Vagina (tissue), 2 donors: ENCODE measurements around the gene STN1.

Experiments used
- POLR2A ChIP-seq, 2 donors: fragments of 450-650 bp; IDR thresholded peaks; one replicate each; pipeline ENCODE4 v1.6.1; 2017; ENCODE audit warnings: antibody characterized with exemption in 2 of 2, mild to moderate bottlenecking in 2 of 2, moderate library complexity in 2 of 2
- POLR2AphosphoS5 ChIP-seq, 2 donors: sonication (generic); formaldehyde crosslinking; IDR thresholded peaks; one replicate each; pipeline ENCODE4 v1.9.0; 2017; ENCODE audit warnings: antibody characterized with exemption in 2 of 2, mild to moderate bottlenecking in 2 of 2, low read depth in 1 of 2; ENCODE audit not compliant: insufficient read depth in 1 of 2
- TF ChIP-seq, protein P1 (sequence below), 3 experiments: fragments of 450-650 bp in 2 of 3; fragments of 200-600 bp in 1 of 3; sonication (generic) in 1 of 3; IDR thresholded peaks; one replicate each; pipeline ENCODE4 v1.5.1; 2017 to 2019; ENCODE audit warnings: antibody characterized with exemption in 3 of 3, mild to moderate bottlenecking in 2 of 3, moderate library complexity in 2 of 3

DNA sequence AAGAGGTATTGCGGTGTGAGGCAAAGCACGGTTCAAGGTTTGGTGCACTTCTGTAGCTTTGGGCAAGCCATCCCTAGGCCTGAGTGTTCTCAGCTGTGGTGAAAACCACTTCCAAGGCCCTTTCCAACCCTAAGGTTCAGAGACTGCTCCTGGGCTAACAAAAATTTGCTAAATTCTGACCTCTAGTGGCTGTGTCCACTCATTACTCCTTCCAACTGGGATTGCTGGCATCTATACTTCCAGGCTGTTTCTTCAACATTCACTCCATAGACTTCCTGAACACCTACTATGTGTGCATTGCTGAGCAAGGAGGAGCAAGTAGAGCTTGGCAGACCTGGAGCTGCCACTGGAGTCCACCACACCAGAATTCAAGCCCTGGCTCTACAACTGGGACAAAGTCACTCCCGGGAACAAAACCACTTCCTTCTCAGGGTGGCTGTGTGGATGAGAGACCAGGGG is 33.3 kb downstream of the STN1 start:
- TF ChIP-seq, protein P1, sequence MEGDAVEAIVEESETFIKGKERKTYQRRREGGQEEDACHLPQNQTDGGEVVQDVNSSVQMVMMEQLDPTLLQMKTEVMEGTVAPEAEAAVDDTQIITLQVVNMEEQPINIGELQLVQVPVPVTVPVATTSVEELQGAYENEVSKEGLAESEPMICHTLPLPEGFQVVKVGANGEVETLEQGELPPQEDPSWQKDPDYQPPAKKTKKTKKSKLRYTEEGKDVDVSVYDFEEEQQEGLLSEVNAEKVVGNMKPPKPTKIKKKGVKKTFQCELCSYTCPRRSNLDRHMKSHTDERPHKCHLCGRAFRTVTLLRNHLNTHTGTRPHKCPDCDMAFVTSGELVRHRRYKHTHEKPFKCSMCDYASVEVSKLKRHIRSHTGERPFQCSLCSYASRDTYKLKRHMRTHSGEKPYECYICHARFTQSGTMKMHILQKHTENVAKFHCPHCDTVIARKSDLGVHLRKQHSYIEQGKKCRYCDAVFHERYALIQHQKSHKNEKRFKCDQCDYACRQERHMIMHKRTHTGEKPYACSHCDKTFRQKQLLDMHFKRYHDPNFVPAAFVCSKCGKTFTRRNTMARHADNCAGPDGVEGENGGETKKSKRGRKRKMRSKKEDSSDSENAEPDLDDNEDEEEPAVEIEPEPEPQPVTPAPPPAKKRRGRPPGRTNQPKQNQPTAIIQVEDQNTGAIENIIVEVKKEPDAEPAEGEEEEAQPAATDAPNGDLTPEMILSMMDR (IDR thresholded peaks at IDR 0.05) = peak; percentile 55 to 70 (median 61)
- TF ChIP-seq POLR2A (IDR thresholded peaks at IDR 0.05) = no peak
- TF ChIP-seq POLR2AphosphoS5 (IDR thresholded peaks at IDR 0.05; ENCODE audit: insufficient read depth in 1 of 2, low read depth in 1 of 2) = no peak
